ENCODE results near the gene OR2A14. TPM values are rescaled to one million over a fixed set of nuclear protein-coding genes. Genes with fewer than 3 reads are reported as not detected.

The OR2A14 gene
- total and polyA plus RNA-seq, 10 of the 15 experiments (the other 5 are each of a cell fraction or from before 2014, with no cell fraction given) = not detected

- Histone ChIP-seq H3K4me3 (no peak overlapping the region), H3K9ac (ENCODE audit: control insufficient read depth, insufficient read depth, low read length) (no peak overlapping the region), H2AFZ (ENCODE audit: control insufficient read depth, low read depth, low read length) (no peak overlapping the region), H3K4me2 (ENCODE audit: control insufficient read depth, insufficient read depth) (no peak overlapping the region), H3K27me3 (replicated peaks in 1 of 2; ENCODE audit: control insufficient read depth in 2 of 2, insufficient read depth in 2 of 2, low read length in 1 of 2) (no peaks in the 10 kb centered on the region), H3K27ac (ENCODE audit: control insufficient read depth, insufficient read depth) (no peak overlapping the region), H3K9me3 (replicated peaks; ENCODE audit: control insufficient read depth, insufficient read depth, low read length) (no peaks in the 10 kb centered on the region), H3K79me2 (ENCODE audit: control insufficient read depth, insufficient read depth, low read length) (no peaks in the 10 kb centered on the region), H3K36me3 (ENCODE audit: control insufficient read depth in 2 of 2, insufficient read depth in 2 of 2, low read length in 1 of 2) (no peaks in the 10 kb centered on the region), H3K4me1 (ENCODE audit: control insufficient read depth, insufficient read depth, low read length) (no peaks in the 10 kb centered on the region), H4K20me1 (ENCODE audit: control insufficient read depth, insufficient read depth) (no peaks in the 10 kb centered on the region)
- BruUV-seq (replicated peaks) = no TSS peak
- 0% methylated on average over 1 of the region's 1 CpG for WGBS (ENCODE audit: insufficient coverage, insufficient replicate concordance, low lambda C conversion rate, missing lambda C conversion rate)
- ChIA-PET POLR2A (no interaction called here), SMC1A (ENCODE audit: uncharacterized antibody, unreplicated experiment) (no interaction called here), RAD21 (ENCODE audit: unreplicated experiment) (no interaction called here), CTCF (interaction anchor here (0.9 kb wide), 1 partner anchor 397 kb away, joined by 3 read pairs; no protein-coding TSS in a partner anchor)
- TF ChIP-seq SRF (IDR thresholded peaks at IDR 0.05; ENCODE audit: low read depth in 2 of 2, low read length in 2 of 2) = no peak
- no peak for TF ChIP-seq RBBP5 (conservative IDR thresholded peaks at IDR 0.05)
- TF ChIP-seq SKIL (IDR thresholded peaks at IDR 0.05; ENCODE audit: low read depth, poor library complexity, severe bottlenecking) = no peak
- TF ChIP-seq BHLHE40 (IDR thresholded peaks at IDR 0.05; ENCODE audit: borderline replicate concordance in 1 of 2, low read depth in 2 of 2, low read length in 1 of 2) = no peak
- no peak for TF ChIP-seq KAT2A (conservative IDR thresholded peaks at IDR 0.05; ENCODE audit: control insufficient read depth, low read depth, low read length)
- TF ChIP-seq PKNOX1 (IDR thresholded peaks at IDR 0.05) = no peak
- TF ChIP-seq EED (IDR thresholded peaks at IDR 0.05; ENCODE audit: low read depth) = no peak
- no peak for TF ChIP-seq CBFB (IDR thresholded peaks at IDR 0.05; ENCODE audit: low read depth)
- TF ChIP-seq POU2F2 (IDR thresholded peaks at IDR 0.05; ENCODE audit: borderline replicate concordance, low read depth, low read length) = no peak
- no peak for TF ChIP-seq MYC (IDR thresholded peaks at IDR 0.05; ENCODE audit: insufficient read depth, insufficient read length, insufficient replicate concordance, low read length, severe bottlenecking)
- TF ChIP-seq BCL3 (IDR thresholded peaks at IDR 0.05; ENCODE audit: borderline replicate concordance, insufficient read depth, low read depth, low read length, poor library complexity, severe bottlenecking) = no peak
- TF ChIP-seq ZNF217 (IDR thresholded peaks at IDR 0.05) = no peak
- no peak for TF ChIP-seq IRF3 (IDR thresholded peaks at IDR 0.05)
- ATAC-seq (no peak), FAIRE-seq (no peak), DNase-seq (ENCODE audit: low read depth, low spot score) (no peak)
- intact Hi-C loops (cut with micrococcal nuclease; ENCODE audit: unreplicated experiment) = no loop called here
- in situ Hi-C loops (cut with MboI) = no loop called here
These were observed 11.1 kb downstream of the OR2A14 start for GRCh38 chr7:144134116-144134515.

All from GM12878 (cell line).